ENCODE results near the gene PQBP1.

- TF ChIP-seq CTCF (IDR thresholded peaks at IDR 0.05) = no peak
- TF ChIP-seq POLR2A (IDR thresholded peaks at IDR 0.05) = no peak
Observed at GRCh38 chrX:48852857-48853256, 44.9 kb upstream of the PQBP1 start.

Data from uterus (tissue), 2 donors.